SK-N-SH (cell line): ENCODE data around the gene KCTD17.

ENCODE experiments used
- CHD2 ChIP-seq: fragments of 150-350 bp; IDR thresholded peaks from 2 replicates; pipeline ENCODE4 v1.6.1; 2018; ENCODE audit warnings: low read length; ENCODE audit not compliant: partially characterized antibody
- EP300 ChIP-seq, 2 experiments: IDR thresholded peaks; 2 replicates each; pipeline versions ENCODE4 v1.4.0 to v1.6.1; 2012; ENCODE audit warnings: borderline replicate concordance in 1 of 2, low read depth in 1 of 2, low read length in 1 of 2
- EZH2phosphoT487 ChIP-seq: fragments of 200-600 bp; sonication (generic); IDR thresholded peaks from 2 replicates; pipeline ENCODE4 v1.6.1; 2017; ENCODE audit warnings: low read depth, mixed run types, mild to moderate bottlenecking, antibody characterized with exemption, moderate library complexity, borderline replicate concordance
- FOXJ3 ChIP-seq: sonication (generic); formaldehyde crosslinking; IDR thresholded peaks from 2 replicates; pipeline ENCODE4 v1.5.1; 2020; ENCODE audit warnings: mild to moderate bottlenecking, missing genetic modification reagents
- NFIC ChIP-seq: IDR thresholded peaks from 2 replicates; pipeline ENCODE4 v1.4.0; 2012; ENCODE audit warnings: borderline replicate concordance
- POLR2AphosphoS5 ChIP-seq: IDR thresholded peaks from 2 replicates; pipeline ENCODE4 v1.6.1; 2012; ENCODE audit warnings: low read depth, low read length
- RAD21 ChIP-seq: IDR thresholded peaks from 2 replicates; pipeline ENCODE4 v1.6.1; 2012; ENCODE audit warnings: mild to moderate bottlenecking, low read length
- RFX5 ChIP-seq: IDR thresholded peaks from 2 replicates; pipeline ENCODE4 v1.6.1; 2012; ENCODE audit warnings: mild to moderate bottlenecking, improper control_type of control experiment, low read length
- SMC3 ChIP-seq: IDR thresholded peaks from 2 replicates; pipeline ENCODE4 v1.6.1; 2012; ENCODE audit warnings: low read depth, low read length, improper control_type of control experiment
- TF ChIP-seq, protein P1 (sequence below): fragments of 200-600 bp; sonication (generic); IDR thresholded peaks from 2 replicates; pipeline ENCODE4 v1.6.1; 2017; ENCODE audit warnings: antibody characterized with exemption, mild to moderate bottlenecking, moderate library complexity
- TF ChIP-seq, protein P2 (sequence below): IDR thresholded peaks from 2 replicates; pipeline ENCODE4 v1.4.0; 2012; ENCODE audit warnings: low read depth, borderline replicate concordance
- TF ChIP-seq, protein P3 (sequence below): IDR thresholded peaks from 2 replicates; pipeline ENCODE4 v1.6.1; 2012; ENCODE audit warnings: mild to moderate bottlenecking, low read depth, low read length, moderate library complexity
- TF ChIP-seq, protein P4 (sequence below): IDR thresholded peaks from 2 replicates; pipeline ENCODE4 v1.4.0; 2012; ENCODE audit warnings: low read depth
- TF ChIP-seq, protein P5 (sequence below): fragments of 150-350 bp; IDR thresholded peaks from 2 replicates; pipeline ENCODE4 v1.6.1; 2017; ENCODE audit warnings: antibody characterized with exemption, low read length, low read depth, borderline replicate concordance

DNA sequence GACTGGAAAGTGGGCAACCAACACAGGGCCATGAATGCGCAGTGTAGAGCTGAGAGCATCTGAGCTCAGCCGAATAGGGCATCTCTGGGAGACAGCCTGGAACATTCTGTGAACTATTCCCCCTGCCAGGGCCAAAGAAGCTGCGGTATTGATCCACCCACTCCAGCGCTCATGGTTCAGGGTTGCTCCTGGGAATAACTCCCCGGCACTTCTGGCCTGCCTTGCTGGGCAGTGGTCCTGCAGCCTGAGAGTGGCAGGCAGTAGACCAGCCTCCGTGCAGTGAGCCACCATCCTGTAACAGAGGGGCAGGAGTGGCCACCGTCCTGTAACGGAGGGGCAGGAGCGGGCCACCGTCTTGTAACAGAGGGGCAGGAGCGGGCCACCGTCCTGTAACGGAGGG, 45.8 kb downstream of the KCTD17 start:
- TF ChIP-seq EZH2phosphoT487 (no peak), EP300 (IDR thresholded peaks at IDR 0.05; ENCODE audit: borderline replicate concordance in 1 of 2, low read depth in 1 of 2, low read length in 1 of 2) (no peak), RAD21 (no peak), POLR2AphosphoS5 (no peak), RFX5 (no peak), CHD2 (no peak), FOXJ3 (no peak), NFIC (no peak), SMC3 (no peak)
- TF ChIP-seq, protein P1, sequence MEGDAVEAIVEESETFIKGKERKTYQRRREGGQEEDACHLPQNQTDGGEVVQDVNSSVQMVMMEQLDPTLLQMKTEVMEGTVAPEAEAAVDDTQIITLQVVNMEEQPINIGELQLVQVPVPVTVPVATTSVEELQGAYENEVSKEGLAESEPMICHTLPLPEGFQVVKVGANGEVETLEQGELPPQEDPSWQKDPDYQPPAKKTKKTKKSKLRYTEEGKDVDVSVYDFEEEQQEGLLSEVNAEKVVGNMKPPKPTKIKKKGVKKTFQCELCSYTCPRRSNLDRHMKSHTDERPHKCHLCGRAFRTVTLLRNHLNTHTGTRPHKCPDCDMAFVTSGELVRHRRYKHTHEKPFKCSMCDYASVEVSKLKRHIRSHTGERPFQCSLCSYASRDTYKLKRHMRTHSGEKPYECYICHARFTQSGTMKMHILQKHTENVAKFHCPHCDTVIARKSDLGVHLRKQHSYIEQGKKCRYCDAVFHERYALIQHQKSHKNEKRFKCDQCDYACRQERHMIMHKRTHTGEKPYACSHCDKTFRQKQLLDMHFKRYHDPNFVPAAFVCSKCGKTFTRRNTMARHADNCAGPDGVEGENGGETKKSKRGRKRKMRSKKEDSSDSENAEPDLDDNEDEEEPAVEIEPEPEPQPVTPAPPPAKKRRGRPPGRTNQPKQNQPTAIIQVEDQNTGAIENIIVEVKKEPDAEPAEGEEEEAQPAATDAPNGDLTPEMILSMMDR, result no peak
- TF ChIP-seq, protein P2, sequence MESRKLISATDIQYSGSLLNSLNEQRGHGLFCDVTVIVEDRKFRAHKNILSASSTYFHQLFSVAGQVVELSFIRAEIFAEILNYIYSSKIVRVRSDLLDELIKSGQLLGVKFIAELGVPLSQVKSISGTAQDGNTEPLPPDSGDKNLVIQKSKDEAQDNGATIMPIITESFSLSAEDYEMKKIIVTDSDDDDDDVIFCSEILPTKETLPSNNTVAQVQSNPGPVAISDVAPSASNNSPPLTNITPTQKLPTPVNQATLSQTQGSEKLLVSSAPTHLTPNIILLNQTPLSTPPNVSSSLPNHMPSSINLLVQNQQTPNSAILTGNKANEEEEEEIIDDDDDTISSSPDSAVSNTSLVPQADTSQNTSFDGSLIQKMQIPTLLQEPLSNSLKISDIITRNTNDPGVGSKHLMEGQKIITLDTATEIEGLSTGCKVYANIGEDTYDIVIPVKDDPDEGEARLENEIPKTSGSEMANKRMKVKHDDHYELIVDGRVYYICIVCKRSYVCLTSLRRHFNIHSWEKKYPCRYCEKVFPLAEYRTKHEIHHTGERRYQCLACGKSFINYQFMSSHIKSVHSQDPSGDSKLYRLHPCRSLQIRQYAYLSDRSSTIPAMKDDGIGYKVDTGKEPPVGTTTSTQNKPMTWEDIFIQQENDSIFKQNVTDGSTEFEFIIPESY, result no peak
- TF ChIP-seq, protein P3, sequence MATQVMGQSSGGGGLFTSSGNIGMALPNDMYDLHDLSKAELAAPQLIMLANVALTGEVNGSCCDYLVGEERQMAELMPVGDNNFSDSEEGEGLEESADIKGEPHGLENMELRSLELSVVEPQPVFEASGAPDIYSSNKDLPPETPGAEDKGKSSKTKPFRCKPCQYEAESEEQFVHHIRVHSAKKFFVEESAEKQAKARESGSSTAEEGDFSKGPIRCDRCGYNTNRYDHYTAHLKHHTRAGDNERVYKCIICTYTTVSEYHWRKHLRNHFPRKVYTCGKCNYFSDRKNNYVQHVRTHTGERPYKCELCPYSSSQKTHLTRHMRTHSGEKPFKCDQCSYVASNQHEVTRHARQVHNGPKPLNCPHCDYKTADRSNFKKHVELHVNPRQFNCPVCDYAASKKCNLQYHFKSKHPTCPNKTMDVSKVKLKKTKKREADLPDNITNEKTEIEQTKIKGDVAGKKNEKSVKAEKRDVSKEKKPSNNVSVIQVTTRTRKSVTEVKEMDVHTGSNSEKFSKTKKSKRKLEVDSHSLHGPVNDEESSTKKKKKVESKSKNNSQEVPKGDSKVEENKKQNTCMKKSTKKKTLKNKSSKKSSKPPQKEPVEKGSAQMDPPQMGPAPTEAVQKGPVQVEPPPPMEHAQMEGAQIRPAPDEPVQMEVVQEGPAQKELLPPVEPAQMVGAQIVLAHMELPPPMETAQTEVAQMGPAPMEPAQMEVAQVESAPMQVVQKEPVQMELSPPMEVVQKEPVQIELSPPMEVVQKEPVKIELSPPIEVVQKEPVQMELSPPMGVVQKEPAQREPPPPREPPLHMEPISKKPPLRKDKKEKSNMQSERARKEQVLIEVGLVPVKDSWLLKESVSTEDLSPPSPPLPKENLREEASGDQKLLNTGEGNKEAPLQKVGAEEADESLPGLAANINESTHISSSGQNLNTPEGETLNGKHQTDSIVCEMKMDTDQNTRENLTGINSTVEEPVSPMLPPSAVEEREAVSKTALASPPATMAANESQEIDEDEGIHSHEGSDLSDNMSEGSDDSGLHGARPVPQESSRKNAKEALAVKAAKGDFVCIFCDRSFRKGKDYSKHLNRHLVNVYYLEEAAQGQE, result no peak
- TF ChIP-seq, protein P4, sequence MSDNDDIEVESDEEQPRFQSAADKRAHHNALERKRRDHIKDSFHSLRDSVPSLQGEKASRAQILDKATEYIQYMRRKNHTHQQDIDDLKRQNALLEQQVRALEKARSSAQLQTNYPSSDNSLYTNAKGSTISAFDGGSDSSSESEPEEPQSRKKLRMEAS, result no peak
- TF ChIP-seq, protein P5, sequence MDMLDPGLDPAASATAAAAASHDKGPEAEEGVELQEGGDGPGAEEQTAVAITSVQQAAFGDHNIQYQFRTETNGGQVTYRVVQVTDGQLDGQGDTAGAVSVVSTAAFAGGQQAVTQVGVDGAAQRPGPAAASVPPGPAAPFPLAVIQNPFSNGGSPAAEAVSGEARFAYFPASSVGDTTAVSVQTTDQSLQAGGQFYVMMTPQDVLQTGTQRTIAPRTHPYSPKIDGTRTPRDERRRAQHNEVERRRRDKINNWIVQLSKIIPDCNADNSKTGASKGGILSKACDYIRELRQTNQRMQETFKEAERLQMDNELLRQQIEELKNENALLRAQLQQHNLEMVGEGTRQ, result no peak
